D721Med (cell line): ENCODE data around the gene FERMT3.

ENCODE experiments used
- DNase-seq: peaks from one replicate; pipeline ENCODE4 v3.0.0; 2011; ENCODE audit warnings: low spot score; ENCODE audit not compliant: insufficient read length
- FAIRE-seq: peaks from 2 replicates; lab custom pipeline; 2011; peaks lifted over from hg19 to GRCh38; lab: Jason Lieb, UNC
- CTCF ChIP-seq: IDR thresholded peaks from 2 replicates; pipeline ENCODE4 v1.5.1; 2012; ENCODE audit warnings: mild to moderate bottlenecking, control low read depth; ENCODE audit not compliant: insufficient read depth; ENCODE audit errors: missing control alignments

Gene FERMT3

GRCh38 chr11:64238076-64238475 lies 31.6 kb downstream of the FERMT3 start:
- FAIRE-seq (no peak), DNase-seq (no peak)
- TF ChIP-seq CTCF: no peak

- FAIRE-seq: no peak
- no peak for TF ChIP-seq CTCF
- no peak for DNase-seq
Observed at GRCh38 chr11:64238999-64239398, 32.5 kb downstream of the FERMT3 start.

- no peak for DNase-seq
- TF ChIP-seq CTCF: no peak
- FAIRE-seq: no peak
Observed at GRCh38 chr11:64239662-64240434, 33.3 kb downstream of the FERMT3 start.

- FAIRE-seq: no peak
- peak; percentile 90 for DNase-seq
- no peak for TF ChIP-seq CTCF
Observed at GRCh38 chr11:64240435-64241240, 34.1 kb downstream of the FERMT3 start, which contains the start of gene FKBP2. TSS of gene FKBP2 (plus strand) at chr11:64241095. CDS start at chr11:64242388, 1,293 bp downstream.

GRCh38 chr11:64241241-64241490 lies 34.6 kb downstream of the FERMT3 start:
- no peak for TF ChIP-seq CTCF
- FAIRE-seq: no peak
- DNase-seq: peak; percentile 76

- FAIRE-seq (no peak), DNase-seq (peak; percentile 78)
- no peak for TF ChIP-seq CTCF
Observed at GRCh38 chr11:64241491-64242374, 35.2 kb downstream of the FERMT3 start.
